GM12801 (cell line): Measurements from ENCODE around the gene DCP2.

ENCODE experiments used
- TF ChIP-seq, protein P1 (sequence below): IDR thresholded peaks from one replicate; pipeline ENCODE4 v1.5.1; 2011; ENCODE audit warnings: control low read depth; ENCODE audit not compliant: insufficient read length; ENCODE audit errors: extremely low read depth

Gene DCP2

DNA sequence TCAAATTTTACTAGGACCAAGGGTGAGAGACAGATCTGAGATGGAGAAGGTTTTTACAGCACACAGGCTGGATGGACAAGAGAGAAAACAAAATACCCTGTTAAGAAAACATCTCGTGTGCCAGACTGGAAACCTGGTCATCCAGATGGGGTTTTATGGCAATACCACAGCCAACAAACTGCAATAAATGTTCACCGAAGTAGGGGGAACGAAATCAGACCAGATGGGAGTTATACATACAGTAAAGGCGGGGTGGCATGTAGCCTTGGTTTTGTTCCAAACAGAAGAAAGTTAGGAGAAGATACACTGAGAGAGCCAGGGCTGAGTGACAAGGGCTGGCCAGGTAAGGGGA lies 63.3 kb downstream of the DCP2 start:
- TF ChIP-seq, protein P1, sequence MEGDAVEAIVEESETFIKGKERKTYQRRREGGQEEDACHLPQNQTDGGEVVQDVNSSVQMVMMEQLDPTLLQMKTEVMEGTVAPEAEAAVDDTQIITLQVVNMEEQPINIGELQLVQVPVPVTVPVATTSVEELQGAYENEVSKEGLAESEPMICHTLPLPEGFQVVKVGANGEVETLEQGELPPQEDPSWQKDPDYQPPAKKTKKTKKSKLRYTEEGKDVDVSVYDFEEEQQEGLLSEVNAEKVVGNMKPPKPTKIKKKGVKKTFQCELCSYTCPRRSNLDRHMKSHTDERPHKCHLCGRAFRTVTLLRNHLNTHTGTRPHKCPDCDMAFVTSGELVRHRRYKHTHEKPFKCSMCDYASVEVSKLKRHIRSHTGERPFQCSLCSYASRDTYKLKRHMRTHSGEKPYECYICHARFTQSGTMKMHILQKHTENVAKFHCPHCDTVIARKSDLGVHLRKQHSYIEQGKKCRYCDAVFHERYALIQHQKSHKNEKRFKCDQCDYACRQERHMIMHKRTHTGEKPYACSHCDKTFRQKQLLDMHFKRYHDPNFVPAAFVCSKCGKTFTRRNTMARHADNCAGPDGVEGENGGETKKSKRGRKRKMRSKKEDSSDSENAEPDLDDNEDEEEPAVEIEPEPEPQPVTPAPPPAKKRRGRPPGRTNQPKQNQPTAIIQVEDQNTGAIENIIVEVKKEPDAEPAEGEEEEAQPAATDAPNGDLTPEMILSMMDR, result no peak

DNA sequence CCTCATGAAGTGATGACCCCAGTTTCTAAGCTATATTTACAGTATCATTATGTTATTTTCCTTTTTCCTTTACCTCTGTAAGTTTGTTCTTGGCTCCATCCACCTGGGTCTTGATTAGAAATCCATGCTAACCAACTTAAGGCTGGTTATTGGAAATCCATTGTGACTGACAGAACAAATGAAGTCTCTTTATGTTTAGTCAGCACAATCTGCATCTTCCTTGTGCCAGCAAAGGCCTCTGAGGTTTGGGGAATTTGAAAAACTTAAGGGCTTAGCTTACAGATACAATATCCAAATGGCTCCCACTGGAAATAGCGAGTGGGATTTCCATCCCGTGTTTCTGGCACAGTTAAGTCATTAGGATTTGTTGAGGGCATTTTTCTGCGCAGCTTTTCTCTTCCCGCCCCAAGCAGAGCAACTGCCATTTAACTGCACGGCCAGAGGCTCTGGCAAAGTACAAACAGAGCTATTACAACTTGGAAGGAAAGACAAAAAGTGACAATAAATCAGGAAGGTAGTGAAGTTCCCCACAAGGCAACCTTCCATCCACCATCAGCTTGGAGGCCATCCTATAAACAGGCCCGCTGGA lies 64.2 kb downstream of the DCP2 start:
- TF ChIP-seq, protein P1, result no peak

DNA sequence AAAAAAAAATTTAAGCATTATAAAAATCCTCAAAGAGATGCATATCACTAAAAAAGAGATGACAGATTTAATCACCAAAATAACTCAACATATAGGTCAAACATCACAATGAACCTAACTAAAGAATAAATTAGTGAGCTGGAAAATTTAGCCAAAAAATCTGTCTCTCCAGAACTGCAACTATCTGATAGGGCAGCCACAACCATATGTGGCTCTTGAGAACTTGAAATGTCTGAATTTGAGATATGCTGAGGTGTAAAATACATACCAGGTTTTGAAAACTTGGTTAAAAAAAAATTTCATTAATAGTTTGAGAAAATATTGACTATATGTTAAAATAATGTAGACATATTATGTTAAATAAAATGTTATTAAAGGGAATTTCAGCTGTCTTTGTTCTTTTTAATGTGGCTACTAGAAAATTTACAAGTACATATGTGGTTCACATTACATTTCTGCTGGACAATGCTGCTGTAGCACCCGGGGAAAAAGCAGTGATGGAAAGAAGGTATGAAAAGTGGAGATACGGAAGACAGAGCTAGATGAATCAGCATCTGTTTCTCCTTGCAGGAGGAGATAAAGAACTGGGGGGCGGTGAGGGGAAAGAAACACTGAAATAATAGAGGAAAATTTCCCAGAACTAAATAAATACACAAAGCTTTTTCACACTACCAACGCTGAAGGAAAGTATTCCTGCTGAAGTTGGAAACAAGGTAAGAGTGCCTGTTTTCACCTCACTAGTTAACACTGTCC lies 66.1 kb downstream of the DCP2 start:
- TF ChIP-seq, protein P1, result no peak

DNA sequence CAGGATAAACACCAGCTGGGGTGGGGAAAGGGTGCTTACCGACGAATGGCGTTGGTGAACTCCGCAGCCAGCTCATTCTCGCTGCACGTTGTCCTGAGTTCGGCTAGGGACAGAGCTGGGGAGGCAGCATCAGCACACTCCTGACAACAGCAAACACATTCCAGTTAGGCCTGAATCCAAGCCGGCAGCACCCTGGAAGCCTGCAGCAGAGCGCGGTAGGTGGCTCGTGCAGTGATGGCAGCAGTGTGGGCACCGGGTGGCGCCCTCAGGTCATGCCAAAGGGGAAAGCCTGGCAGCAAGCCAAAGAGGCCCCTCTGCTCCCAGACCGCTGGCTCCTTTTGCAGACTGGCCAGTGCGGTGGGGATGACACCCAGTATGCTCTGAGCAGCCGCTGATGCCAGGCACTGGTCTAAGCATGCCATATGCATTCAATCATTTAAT lies 66.9 kb downstream of the DCP2 start:
- TF ChIP-seq, protein P1, result no peak

DNA sequence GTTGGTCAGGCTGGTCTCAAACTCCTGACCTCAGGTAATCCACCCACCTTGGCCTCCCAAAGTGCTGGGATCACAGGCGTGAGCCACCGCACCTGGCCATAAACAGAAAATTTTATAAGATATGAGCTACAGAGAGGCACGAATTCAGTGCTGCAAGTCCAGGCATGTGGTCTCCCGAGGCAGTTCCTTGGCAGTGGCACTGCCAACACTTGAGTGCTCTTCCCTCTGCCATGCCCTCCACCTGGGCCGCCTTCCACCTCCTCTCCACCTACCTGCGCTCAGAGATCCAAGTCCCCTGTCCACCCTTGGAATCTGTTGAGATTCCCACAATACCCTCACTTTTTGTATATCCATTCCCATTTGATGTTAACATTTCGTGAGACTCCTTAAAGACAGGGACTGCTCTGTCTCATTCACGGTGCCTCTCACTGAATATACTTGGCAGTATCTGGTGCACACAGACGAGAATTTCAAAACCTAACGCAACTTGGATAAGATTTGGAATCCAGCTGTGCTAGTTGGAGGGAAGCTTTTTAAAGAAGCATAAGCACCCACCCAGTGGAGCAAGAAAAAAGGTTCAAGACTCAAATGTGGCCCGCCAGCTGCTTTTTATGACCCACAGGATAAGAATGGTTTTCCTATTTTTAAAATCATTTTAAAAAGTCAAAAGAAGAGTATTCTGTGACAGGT lies 68.3 kb downstream of the DCP2 start:
- TF ChIP-seq, protein P1, result no peak

DNA sequence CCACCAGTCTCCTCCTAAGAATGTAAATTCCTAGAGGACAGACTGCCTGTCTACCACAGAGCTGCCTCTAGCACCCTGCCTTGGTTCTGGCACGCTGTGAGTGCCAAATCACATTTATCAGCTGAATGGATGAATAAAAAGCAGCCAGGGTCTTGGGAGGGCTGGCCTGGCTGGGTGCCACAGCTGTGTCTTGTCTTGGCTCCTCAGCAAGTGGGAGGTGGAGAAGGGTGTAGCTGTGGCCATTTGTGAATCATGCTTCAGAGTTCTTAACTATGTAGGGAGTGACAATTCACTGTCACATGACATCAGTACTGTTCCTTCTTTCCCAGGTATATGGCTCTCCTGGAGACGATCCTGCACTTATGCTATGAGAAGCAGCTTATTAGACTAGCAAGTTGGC lies 70.6 kb downstream of the DCP2 start:
- TF ChIP-seq, protein P1, result no peak
